Fibroblast of skin of right biceps (primary cell): Measurements from ENCODE around the gene FANCC.

ENCODE experiments used
- DNase-seq: peaks from one replicate; pipeline ENCODE4 v3.0.0-alpha.2; 2013

The FANCC gene

DNA sequence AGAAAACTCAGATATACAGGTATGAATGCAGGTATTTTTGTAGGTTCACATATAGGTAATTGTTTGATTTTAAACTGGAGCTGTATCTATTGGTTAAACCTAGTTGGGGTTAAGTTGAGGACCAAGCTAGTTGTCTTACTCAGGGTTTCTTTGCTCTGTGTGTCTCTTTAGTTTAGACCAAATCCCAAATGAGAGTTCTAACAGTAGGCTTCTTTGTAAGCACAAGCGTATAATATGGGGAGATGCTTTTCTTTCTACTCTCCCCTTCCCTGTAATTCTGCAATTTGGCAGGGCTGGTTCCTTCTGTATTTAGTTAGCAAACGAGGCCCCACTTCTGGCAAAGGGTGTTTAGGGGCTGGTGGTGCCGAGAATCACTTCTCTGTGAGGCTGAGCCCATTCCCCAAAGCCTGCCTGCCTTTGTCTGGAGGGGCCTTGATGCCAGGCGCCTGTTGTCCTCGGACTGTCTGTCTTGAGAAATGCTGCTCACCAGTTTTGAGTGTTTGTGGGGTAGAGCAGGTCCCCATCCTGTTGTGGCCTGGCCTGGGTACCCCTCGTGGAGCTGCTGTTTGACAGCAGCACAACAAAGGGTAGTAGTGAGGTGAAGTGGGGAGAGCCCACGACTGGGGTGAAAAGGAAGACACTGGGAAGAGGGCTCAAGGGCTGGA is 259.3 kb downstream of the FANCC start:
- no peak for DNase-seq

DNA sequence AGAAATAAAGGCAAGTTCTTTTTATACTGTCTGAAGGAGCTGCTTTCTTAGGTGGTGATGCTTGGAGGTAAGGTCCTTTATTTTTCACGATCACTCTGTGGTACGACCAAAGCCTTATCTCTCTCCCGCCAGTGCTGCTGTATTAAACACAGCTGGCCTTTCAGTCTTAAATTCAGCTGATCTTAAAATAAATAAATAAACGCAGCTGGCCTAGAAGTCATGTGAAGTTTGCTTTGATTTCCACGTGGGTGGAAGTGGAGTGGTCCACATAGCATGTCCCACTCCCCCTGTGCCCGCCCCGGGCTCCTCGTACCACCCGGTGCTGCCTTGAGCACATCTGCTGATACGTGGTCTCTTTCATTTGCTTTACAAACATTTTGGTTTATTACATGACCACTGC is 260.4 kb downstream of the FANCC start:
- no peak for DNase-seq

DNA sequence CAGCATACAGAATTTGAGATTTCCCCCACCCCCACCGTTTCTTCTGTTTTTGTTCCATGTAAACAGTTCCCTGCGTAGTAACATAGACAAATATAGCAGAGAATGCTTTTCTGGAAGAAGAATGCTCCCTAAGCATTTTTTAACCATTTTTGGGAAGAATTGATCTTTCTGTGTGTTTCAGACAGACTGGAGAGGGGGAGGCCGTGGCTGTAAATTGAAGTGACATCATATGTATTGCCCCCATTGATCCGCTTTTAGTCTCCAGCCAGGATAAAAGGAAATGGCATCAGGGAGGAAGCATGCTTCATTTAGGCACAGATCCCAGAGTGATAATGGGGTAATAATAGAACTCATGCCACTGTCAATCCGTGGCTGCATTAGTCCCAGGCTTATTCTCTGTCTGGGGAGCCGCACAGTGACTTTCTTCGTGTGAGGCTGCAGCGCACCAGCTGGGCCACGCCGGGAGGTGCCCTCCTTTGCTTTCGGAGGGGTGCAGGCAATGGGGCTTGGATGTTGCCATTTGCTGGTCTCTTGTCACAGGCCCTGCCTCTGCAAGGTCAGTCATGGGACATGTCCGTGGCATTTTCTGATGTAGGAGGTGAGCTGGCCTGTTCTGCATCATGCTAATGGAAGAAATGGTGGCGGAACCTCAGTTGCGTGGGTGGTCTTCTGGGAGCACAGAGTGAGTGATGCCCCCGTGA is 261.5 kb downstream of the FANCC start:
- DNase-seq, result peak; percentile 93

GRCh38 chr9:95055334-95055850 is 262.1 kb downstream of the FANCC start:
- DNase-seq, result peak; percentile 33

DNA sequence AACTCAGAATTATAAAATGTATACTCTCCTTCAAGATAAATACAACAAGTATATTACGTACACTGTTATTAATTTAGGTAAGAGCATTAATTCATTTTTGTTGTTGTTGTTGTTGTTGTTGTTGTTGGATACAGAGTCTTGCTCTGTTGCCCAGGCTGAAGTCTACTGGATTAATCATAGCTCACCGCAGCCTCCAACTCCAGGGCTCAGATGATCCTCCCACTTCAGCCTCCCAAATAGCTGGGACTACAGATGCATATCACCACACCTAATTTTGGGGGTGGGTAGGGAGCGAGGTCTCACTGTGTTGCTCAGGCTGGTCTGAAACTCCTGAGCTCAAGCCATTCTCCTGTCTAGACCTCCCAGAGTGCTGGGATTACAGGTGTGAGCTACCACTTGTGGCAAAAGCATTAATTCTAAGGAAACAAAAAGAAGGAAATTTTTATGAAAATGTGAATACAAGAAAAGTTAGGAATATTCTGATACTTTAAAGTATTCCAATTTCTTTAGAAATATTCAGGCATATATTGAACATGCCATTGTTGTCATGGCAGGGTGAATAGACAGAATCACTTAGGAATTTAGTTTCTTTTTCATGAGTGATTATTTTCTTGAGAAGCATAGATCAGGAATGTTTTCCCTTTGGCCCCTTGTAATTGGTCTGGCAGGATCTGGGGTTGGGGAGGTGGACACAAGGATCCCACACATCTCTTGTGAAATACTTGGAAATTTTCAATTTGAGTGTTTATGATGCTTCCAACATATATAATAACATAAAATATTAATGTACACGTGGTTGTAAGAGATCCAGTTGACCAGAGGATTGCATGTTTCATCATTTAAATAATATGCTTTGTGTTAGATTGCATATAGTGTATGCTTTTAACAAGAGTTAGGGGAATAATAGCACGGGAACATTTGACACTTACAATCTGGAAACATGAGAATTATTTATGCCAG is 263.6 kb downstream of the FANCC start:
- DNase-seq, result peak; percentile 49

DNA sequence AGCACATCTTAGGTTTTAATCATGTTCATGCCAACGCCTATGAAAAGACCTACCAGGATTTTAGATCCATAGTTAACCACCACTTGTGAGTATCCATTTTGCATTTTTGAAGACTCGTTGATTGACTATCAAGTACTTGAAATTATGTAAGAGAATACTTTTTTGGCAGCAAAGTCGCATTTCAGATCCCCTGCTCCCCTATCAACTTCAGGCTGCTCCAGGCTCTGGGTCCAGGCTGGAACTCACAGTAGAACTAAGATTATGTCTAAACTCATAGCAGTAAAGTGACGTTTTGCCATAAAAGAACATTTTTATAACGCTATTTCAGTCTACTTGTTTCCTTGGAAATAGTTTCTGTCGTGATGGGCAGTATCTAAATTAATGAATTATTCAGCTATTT is 267.7 kb downstream of the FANCC start:
- no peak for DNase-seq
